HEK293 (cell line): ENCODE measurements around the gene GANAB.

ENCODE experiments used
- BCL11B ChIP-seq: fragments of 450-650 bp; formaldehyde crosslinking; IDR thresholded peaks from 2 replicates; pipeline ENCODE4 v1.5.1; 2016; ENCODE audit warnings: low read depth, missing biosample characterization, missing genetic modification characterization
- FEZF1 ChIP-seq: fragments of 450-650 bp; formaldehyde crosslinking; IDR thresholded peaks from 2 replicates; pipeline ENCODE4 v1.5.1; 2016; ENCODE audit warnings: missing biosample characterization, missing genetic modification characterization
- GLIS1 ChIP-seq: fragments of 450-650 bp; formaldehyde crosslinking; IDR thresholded peaks from 2 replicates; pipeline ENCODE4 v1.5.1; 2016; ENCODE audit warnings: missing biosample characterization, missing genetic modification characterization
- HOXA7 ChIP-seq: sonication (generic); formaldehyde crosslinking; IDR thresholded peaks from 2 replicates; pipeline ENCODE4 v1.8.1; 2022; ENCODE audit warnings: missing genetic modification reagents, borderline replicate concordance
- HOXC10 ChIP-seq: sonication (generic); formaldehyde crosslinking; IDR thresholded peaks from 2 replicates; pipeline ENCODE4 v1.8.1; 2023; ENCODE audit warnings: mild to moderate bottlenecking, missing genetic modification reagents
- KLF10 ChIP-seq: fragments of 450-650 bp; IDR thresholded peaks from 2 replicates; pipeline ENCODE4 v1.5.1; 2018; ENCODE audit warnings: missing biosample characterization, mild to moderate bottlenecking, missing genetic modification characterization
- KLF7 ChIP-seq: fragments of 450-650 bp; formaldehyde crosslinking; IDR thresholded peaks from 2 replicates; pipeline ENCODE4 v1.5.1; 2016; ENCODE audit warnings: missing biosample characterization, missing genetic modification characterization, borderline replicate concordance
- MEIS1 ChIP-seq: sonication (generic); formaldehyde crosslinking; IDR thresholded peaks from 2 replicates; pipeline ENCODE4 v1.8.1; 2022; ENCODE audit warnings: missing genetic modification reagents, mild to moderate bottlenecking, borderline replicate concordance
- MYNN ChIP-seq: fragments of 450-650 bp; formaldehyde crosslinking; IDR thresholded peaks from 2 replicates; pipeline ENCODE4 v1.5.1; 2016; ENCODE audit warnings: missing biosample characterization, missing genetic modification characterization, borderline replicate concordance
- MZF1 ChIP-seq: fragments of 450-650 bp; formaldehyde crosslinking; IDR thresholded peaks from 2 replicates; pipeline ENCODE4 v1.5.1; 2017; ENCODE audit warnings: missing biosample characterization, missing genetic modification characterization, borderline replicate concordance
- SALL2 ChIP-seq: fragments of 450-650 bp; formaldehyde crosslinking; IDR thresholded peaks from 2 replicates; pipeline ENCODE4 v1.5.0; 2017; ENCODE audit warnings: missing biosample characterization, mild to moderate bottlenecking, missing genetic modification characterization, borderline replicate concordance
- SCRT2 ChIP-seq: fragments of 450-650 bp; formaldehyde crosslinking; IDR thresholded peaks from 2 replicates; pipeline ENCODE4 v1.5.1; 2016; ENCODE audit warnings: missing biosample characterization, missing genetic modification characterization
- SP2 ChIP-seq: fragments of 450-650 bp; formaldehyde crosslinking; IDR thresholded peaks from 2 replicates; pipeline ENCODE4 v1.5.1; 2016; ENCODE audit warnings: missing biosample characterization, missing genetic modification characterization
- SP7 ChIP-seq: fragments of 450-650 bp; formaldehyde crosslinking; IDR thresholded peaks from 2 replicates; pipeline ENCODE4 v1.5.1; 2016; ENCODE audit warnings: missing biosample characterization, missing genetic modification characterization
- ZBTB20 ChIP-seq: fragments of 450-650 bp; formaldehyde crosslinking; IDR thresholded peaks from 2 replicates; pipeline ENCODE4 v1.5.1; 2016; ENCODE audit warnings: missing biosample characterization, missing genetic modification characterization
- ZFP3 ChIP-seq: fragments of 450-650 bp; formaldehyde crosslinking; IDR thresholded peaks from 2 replicates; pipeline ENCODE4 v1.5.1; 2016; ENCODE audit warnings: low read depth, missing biosample characterization, missing genetic modification characterization
- ZFP69B ChIP-seq: fragments of 450-650 bp; formaldehyde crosslinking; IDR thresholded peaks from 2 replicates; pipeline ENCODE4 v1.5.1; 2016; ENCODE audit warnings: missing biosample characterization, missing genetic modification characterization
- ZNF146 ChIP-seq: fragments of 450-650 bp; formaldehyde crosslinking; IDR thresholded peaks from 2 replicates; pipeline ENCODE4 v1.5.1; 2016; ENCODE audit warnings: missing biosample characterization, missing genetic modification characterization
- ZNF23 ChIP-seq: fragments of 450-650 bp; formaldehyde crosslinking; IDR thresholded peaks from 2 replicates; pipeline ENCODE4 v1.5.1; 2016; ENCODE audit warnings: missing biosample characterization, missing genetic modification characterization, borderline replicate concordance
- ZNF248 ChIP-seq: fragments of 450-650 bp; formaldehyde crosslinking; IDR thresholded peaks from 2 replicates; pipeline ENCODE4 v1.5.1; 2017; ENCODE audit warnings: missing biosample characterization, missing genetic modification characterization
- ZNF302 ChIP-seq: fragments of 450-650 bp; formaldehyde crosslinking; IDR thresholded peaks from 2 replicates; pipeline ENCODE4 v1.5.1; 2016; ENCODE audit warnings: missing biosample characterization, missing genetic modification characterization, low read depth
- ZNF324 ChIP-seq: fragments of 450-650 bp; formaldehyde crosslinking; IDR thresholded peaks from 2 replicates; pipeline ENCODE4 v1.5.1; 2016; ENCODE audit warnings: missing biosample characterization, missing genetic modification characterization
- ZNF510 ChIP-seq: fragments of 450-650 bp; formaldehyde crosslinking; IDR thresholded peaks from 2 replicates; pipeline ENCODE4 v1.5.1; 2018; ENCODE audit warnings: mild to moderate bottlenecking, missing genetic modification characterization, missing biosample characterization; ENCODE audit not compliant: insufficient replicate concordance
- ZNF626 ChIP-seq: fragments of 450-650 bp; sonication (Bioruptor Pico); formaldehyde crosslinking; IDR thresholded peaks from 2 replicates; pipeline ENCODE4 v1.5.1; 2018; ENCODE audit warnings: missing biosample characterization, missing genetic modification characterization, inconsistent platforms
- ZNF658 ChIP-seq: fragments of 450-650 bp; formaldehyde crosslinking; IDR thresholded peaks from 2 replicates; pipeline ENCODE4; 2016; ENCODE audit warnings: missing biosample characterization, missing genetic modification characterization
- ZNF747 ChIP-seq: fragments of 450-650 bp; formaldehyde crosslinking; IDR thresholded peaks from 2 replicates; pipeline ENCODE4 v1.5.1; 2016; ENCODE audit warnings: missing biosample characterization, missing genetic modification characterization
- ZSCAN23 ChIP-seq: fragments of 450-650 bp; formaldehyde crosslinking; IDR thresholded peaks from 2 replicates; pipeline ENCODE4 v1.5.1; 2016; ENCODE audit warnings: missing biosample characterization, missing genetic modification characterization
- ZSCAN30 ChIP-seq: fragments of 450-650 bp; IDR thresholded peaks from 2 replicates; pipeline ENCODE4 v1.5.1; 2018; ENCODE audit warnings: missing biosample characterization, mild to moderate bottlenecking, missing genetic modification characterization, moderate library complexity
- TF ChIP-seq, protein P1 (sequence below): fragments of 450-650 bp; formaldehyde crosslinking; IDR thresholded peaks from 2 replicates; pipeline ENCODE4 v1.5.1; 2017; ENCODE audit warnings: missing biosample characterization, missing genetic modification characterization
- TF ChIP-seq, protein P2 (sequence below): fragments of 450-650 bp; formaldehyde crosslinking; IDR thresholded peaks from 2 replicates; pipeline ENCODE4 v1.5.1; 2016; ENCODE audit warnings: missing biosample characterization, missing genetic modification characterization
- TF ChIP-seq, protein P3 (sequence below): fragments of 450-650 bp; formaldehyde crosslinking; IDR thresholded peaks from 2 replicates; pipeline ENCODE4 v1.5.0; 2017; ENCODE audit warnings: missing biosample characterization, missing genetic modification characterization, borderline replicate concordance
- TF ChIP-seq, protein P4 (sequence below): fragments of 450-650 bp; formaldehyde crosslinking; IDR thresholded peaks from 2 replicates; pipeline ENCODE4 v1.5.1; 2016; ENCODE audit warnings: missing biosample characterization, missing genetic modification characterization, borderline replicate concordance

GANAB gene

DNA sequence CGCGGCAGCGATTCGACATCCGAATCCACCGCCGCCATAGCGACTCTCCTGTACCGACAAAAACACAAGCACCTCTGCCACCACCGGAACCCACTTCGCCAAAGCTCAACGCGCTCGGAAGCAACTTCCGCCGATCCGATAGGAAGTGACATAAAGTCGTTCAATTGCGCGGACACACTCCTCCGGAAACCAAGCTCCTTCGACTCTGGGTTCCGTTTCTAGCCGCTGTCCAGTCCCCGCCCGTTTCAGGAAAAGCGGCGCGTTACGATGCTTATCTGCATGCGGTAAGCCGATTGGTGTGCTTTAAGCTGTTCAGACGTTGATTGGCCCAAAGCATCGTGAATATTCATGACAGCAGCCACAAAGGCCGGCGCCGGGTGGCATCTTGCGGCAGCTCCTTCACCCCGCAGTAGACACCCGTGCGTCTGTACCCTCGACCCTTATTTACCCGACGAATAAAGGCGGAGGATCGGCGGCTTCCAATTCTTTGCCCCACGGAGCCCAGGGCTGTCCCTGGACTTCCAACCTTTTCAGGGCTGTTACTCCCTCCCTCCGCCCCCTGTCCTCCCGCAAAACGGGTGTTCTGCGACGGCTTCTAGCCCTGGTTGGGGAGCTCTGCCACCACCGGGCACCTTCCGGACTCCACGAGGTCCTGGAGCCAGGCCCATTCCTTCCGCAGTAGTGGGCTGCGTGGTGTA is 54.8 kb downstream of the GANAB start, which contains the start of gene TUT1 (continued):
- TF ChIP-seq ZNF324 (tag by site-specific recombination): peak; percentile 93
- TF ChIP-seq ZNF146 (tag by site-specific recombination): no peak
- TF ChIP-seq ZSCAN30: peak; percentile 84
- TF ChIP-seq GLIS1 (tag by site-specific recombination): peak; percentile 48
- no peak for TF ChIP-seq MZF1 (tag by site-specific recombination)
- peak; percentile 94 for TF ChIP-seq SP7 (tag by site-specific recombination)
- no peak for TF ChIP-seq MYNN
- TF ChIP-seq KLF10 (tag by site-specific recombination): peak; percentile 69
- TF ChIP-seq, protein P1, sequence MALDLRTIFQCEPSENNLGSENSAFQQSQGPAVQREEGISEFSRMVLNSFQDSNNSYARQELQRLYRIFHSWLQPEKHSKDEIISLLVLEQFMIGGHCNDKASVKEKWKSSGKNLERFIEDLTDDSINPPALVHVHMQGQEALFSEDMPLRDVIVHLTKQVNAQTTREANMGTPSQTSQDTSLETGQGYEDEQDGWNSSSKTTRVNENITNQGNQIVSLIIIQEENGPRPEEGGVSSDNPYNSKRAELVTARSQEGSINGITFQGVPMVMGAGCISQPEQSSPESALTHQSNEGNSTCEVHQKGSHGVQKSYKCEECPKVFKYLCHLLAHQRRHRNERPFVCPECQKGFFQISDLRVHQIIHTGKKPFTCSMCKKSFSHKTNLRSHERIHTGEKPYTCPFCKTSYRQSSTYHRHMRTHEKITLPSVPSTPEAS (tag by site-specific recombination): 0 out of 2 replicates have a peak, but pooled peaks have one; percentile 44
- TF ChIP-seq ZFP69B (tag by site-specific recombination): peak; percentile 85
- TF ChIP-seq MEIS1 (CRISPR knock-in tag): no peak
- TF ChIP-seq ZNF23 (tag by site-specific recombination): no peak
- TF ChIP-seq SP2 (tag by site-specific recombination): peak; percentile 93
- TF ChIP-seq, protein P2, sequence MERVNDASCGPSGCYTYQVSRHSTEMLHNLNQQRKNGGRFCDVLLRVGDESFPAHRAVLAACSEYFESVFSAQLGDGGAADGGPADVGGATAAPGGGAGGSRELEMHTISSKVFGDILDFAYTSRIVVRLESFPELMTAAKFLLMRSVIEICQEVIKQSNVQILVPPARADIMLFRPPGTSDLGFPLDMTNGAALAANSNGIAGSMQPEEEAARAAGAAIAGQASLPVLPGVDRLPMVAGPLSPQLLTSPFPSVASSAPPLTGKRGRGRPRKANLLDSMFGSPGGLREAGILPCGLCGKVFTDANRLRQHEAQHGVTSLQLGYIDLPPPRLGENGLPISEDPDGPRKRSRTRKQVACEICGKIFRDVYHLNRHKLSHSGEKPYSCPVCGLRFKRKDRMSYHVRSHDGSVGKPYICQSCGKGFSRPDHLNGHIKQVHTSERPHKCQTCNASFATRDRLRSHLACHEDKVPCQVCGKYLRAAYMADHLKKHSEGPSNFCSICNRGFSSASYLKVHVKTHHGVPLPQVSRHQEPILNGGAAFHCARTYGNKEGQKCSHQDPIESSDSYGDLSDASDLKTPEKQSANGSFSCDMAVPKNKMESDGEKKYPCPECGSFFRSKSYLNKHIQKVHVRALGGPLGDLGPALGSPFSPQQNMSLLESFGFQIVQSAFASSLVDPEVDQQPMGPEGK (tag by site-specific recombination): peak; percentile 50
- no peak for TF ChIP-seq HOXA7
- TF ChIP-seq, protein P3, sequence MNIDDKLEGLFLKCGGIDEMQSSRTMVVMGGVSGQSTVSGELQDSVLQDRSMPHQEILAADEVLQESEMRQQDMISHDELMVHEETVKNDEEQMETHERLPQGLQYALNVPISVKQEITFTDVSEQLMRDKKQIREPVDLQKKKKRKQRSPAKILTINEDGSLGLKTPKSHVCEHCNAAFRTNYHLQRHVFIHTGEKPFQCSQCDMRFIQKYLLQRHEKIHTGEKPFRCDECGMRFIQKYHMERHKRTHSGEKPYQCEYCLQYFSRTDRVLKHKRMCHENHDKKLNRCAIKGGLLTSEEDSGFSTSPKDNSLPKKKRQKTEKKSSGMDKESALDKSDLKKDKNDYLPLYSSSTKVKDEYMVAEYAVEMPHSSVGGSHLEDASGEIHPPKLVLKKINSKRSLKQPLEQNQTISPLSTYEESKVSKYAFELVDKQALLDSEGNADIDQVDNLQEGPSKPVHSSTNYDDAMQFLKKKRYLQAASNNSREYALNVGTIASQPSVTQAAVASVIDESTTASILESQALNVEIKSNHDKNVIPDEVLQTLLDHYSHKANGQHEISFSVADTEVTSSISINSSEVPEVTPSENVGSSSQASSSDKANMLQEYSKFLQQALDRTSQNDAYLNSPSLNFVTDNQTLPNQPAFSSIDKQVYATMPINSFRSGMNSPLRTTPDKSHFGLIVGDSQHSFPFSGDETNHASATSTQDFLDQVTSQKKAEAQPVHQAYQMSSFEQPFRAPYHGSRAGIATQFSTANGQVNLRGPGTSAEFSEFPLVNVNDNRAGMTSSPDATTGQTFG (tag by site-specific recombination): no peak
- no peak for TF ChIP-seq ZNF747 (tag by site-specific recombination)
- TF ChIP-seq ZSCAN23 (tag by site-specific recombination): peak; percentile 45; the same call in 1 of the 2 replicates
- TF ChIP-seq ZNF510: no peak
- TF ChIP-seq KLF7 (tag by site-specific recombination): peak; percentile 83; the same call in 1 of the 2 replicates
- TF ChIP-seq SALL2: no peak
- peak; percentile 56; the same call in 1 of the 2 replicates for TF ChIP-seq SCRT2 (tag by site-specific recombination)
- TF ChIP-seq ZNF626 (tag by site-specific recombination): no peak
- no peak for TF ChIP-seq ZNF302 (tag by site-specific recombination)
- TF ChIP-seq ZNF658: no peak
- TF ChIP-seq BCL11B (tag by site-specific recombination): peak; percentile 37; the same call in 1 of the 2 replicates
- no peak for TF ChIP-seq HOXC10 (CRISPR knock-in tag)
- peak; percentile 45; the same call in 1 of the 2 replicates for TF ChIP-seq FEZF1 (tag by site-specific recombination)
- no peak for TF ChIP-seq ZNF248 (tag by site-specific recombination)
- peak; percentile 51; the same call in 1 of the 2 replicates for TF ChIP-seq ZBTB20 (tag by site-specific recombination)
- TF ChIP-seq ZFP3 (tag by site-specific recombination): no peak
- TF ChIP-seq, protein P4, sequence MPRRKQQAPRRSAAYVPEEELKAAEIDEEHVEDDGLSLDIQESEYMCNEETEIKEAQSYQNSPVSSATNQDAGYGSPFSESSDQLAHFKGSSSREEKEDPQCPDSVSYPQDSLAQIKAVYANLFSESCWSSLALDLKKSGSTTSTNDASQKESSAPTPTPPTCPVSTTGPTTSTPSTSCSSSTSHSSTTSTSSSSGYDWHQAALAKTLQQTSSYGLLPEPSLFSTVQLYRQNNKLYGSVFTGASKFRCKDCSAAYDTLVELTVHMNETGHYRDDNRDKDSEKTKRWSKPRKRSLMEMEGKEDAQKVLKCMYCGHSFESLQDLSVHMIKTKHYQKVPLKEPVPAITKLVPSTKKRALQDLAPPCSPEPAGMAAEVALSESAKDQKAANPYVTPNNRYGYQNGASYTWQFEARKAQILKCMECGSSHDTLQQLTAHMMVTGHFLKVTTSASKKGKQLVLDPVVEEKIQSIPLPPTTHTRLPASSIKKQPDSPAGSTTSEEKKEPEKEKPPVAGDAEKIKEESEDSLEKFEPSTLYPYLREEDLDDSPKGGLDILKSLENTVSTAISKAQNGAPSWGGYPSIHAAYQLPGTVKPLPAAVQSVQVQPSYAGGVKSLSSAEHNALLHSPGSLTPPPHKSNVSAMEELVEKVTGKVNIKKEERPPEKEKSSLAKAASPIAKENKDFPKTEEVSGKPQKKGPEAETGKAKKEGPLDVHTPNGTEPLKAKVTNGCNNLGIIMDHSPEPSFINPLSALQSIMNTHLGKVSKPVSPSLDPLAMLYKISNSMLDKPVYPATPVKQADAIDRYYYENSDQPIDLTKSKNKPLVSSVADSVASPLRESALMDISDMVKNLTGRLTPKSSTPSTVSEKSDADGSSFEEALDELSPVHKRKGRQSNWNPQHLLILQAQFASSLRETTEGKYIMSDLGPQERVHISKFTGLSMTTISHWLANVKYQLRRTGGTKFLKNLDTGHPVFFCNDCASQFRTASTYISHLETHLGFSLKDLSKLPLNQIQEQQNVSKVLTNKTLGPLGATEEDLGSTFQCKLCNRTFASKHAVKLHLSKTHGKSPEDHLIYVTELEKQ (tag by site-specific recombination): peak; percentile 84
